22Rv1 (cell line): ENCODE results near the gene USP35.

Experiments
- H3K27ac ChIP-seq: fragments of 450-650 bp; 2 replicates; pipeline ENCODE4 v1.5.1; 2017
- ZFX ChIP-seq: fragments of 450-650 bp; IDR thresholded peaks from 2 replicates; pipeline ENCODE4 v1.6.1; 2017; ENCODE audit warnings: antibody characterized with exemption, borderline replicate concordance
- TF ChIP-seq, protein P1 (sequence below): fragments of 450-650 bp; IDR thresholded peaks from 2 replicates; pipeline ENCODE4 v1.5.1; 2017; ENCODE audit warnings: mild to moderate bottlenecking

The USP35 gene

GRCh38 chr11:78150754-78151153, 38.0 kb upstream of the USP35 start:
- H3K27ac ChIP-seq = no peak overlapping the region
- TF ChIP-seq, protein P1, sequence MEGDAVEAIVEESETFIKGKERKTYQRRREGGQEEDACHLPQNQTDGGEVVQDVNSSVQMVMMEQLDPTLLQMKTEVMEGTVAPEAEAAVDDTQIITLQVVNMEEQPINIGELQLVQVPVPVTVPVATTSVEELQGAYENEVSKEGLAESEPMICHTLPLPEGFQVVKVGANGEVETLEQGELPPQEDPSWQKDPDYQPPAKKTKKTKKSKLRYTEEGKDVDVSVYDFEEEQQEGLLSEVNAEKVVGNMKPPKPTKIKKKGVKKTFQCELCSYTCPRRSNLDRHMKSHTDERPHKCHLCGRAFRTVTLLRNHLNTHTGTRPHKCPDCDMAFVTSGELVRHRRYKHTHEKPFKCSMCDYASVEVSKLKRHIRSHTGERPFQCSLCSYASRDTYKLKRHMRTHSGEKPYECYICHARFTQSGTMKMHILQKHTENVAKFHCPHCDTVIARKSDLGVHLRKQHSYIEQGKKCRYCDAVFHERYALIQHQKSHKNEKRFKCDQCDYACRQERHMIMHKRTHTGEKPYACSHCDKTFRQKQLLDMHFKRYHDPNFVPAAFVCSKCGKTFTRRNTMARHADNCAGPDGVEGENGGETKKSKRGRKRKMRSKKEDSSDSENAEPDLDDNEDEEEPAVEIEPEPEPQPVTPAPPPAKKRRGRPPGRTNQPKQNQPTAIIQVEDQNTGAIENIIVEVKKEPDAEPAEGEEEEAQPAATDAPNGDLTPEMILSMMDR = no peak
- no peak for TF ChIP-seq ZFX

GRCh38 chr11:78151804-78152203, 36.9 kb upstream of the USP35 start:
- TF ChIP-seq ZFX = no peak
- TF ChIP-seq, protein P1 = no peak
- H3K27ac ChIP-seq = no peak overlapping the region

- H3K27ac ChIP-seq = peak overlapping the region; percentile 32
- TF ChIP-seq, protein P1 = no peak
- no peak for TF ChIP-seq ZFX
Measured at GRCh38 chr11:78156127-78156844, 32.4 kb upstream of the USP35 start.

DNA sequence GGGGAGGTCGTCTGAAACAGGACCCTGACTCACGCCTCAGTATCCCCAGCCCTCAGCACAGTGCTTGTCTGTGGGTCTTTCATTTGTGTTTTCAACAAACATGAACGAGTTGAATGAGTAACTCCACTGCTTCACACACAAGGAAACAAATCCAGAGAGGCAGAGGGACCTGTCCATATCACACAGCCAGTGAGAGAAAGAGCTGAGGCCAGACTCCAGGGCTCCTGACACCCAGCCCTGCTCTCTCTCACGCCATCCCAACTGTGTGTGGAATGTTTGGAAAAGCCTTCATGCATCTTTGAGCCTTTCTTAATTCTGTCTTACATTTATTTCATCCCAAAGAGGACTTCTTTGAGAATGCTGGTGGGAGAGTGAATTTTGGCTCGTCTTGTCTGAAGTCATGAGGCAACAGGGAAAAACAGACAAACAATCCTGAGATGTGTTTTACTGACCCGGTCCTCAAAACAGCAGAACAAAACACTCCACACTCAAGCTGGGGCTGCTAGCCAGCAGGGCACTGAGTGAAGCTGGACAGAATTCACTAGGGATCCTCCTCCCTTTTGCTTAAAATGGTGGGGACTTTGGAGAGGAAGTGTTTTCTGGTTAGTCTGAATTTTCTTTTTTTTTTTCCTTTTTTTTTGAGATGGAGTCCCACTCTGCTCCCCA, 29.6 kb upstream of the USP35 start:
- TF ChIP-seq ZFX = no peak
- no peak overlapping the region for H3K27ac ChIP-seq

GRCh38 chr11:78160557-78160956, 28.2 kb upstream of the USP35 start:
- TF ChIP-seq, protein P1 = no peak
- no peak for TF ChIP-seq ZFX
- H3K27ac ChIP-seq = no peak overlapping the region

DNA sequence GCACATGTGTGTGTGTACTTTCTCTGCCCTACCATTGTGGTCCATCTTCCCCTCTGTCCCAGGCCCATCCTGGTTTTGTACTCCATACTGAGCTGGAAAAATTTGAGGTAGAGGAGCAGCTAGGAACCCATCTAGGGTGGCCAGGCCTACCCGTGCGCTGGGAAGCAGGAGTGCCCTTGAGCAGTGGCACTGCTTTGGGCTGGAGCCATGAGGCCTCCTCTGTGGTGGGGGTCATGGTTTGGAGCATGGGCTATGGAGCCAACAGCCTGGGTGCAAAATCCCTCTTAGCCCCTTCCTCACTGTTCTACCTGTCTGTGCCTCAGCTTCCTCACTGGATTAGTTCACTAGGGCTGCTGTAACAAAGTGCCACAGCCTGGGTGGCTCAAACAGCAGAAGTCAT, 27.4 kb upstream of the USP35 start:
- no peak overlapping the region for H3K27ac ChIP-seq
- no peak for TF ChIP-seq ZFX
- TF ChIP-seq, protein P1 = no peak

GRCh38 chr11:78161962-78162371, 26.8 kb upstream of the USP35 start:
- TF ChIP-seq ZFX = no peak
- TF ChIP-seq, protein P1 = no peak
- no peak overlapping the region for H3K27ac ChIP-seq

GRCh38 chr11:78163828-78164227, 24.9 kb upstream of the USP35 start:
- TF ChIP-seq, protein P1 = no peak
- no peak for TF ChIP-seq ZFX
- H3K27ac ChIP-seq = no peak overlapping the region
